Measurements from ENCODE around the gene WDR72. TPM values are rescaled to one million over a fixed set of nuclear protein-coding genes. Genes with fewer than 3 reads are reported as not detected.

The WDR72 gene
- total RNA-seq, 2 experiments from 2014 or later, result not detected

- no peaks in the 10 kb centered on the region for H3K27me3 Mint-ChIP-seq
- no peak overlapping the region for H3K4me3 Mint-ChIP-seq
- ChIA-PET CTCF (no interaction called here), POLR2A (no interaction called here)
- no peaks in the 10 kb centered on the region for H3K9me3 Mint-ChIP-seq
- DNase-seq, result no peak
- no peak overlapping the region for H3K27ac Mint-ChIP-seq
- intact Hi-C loops (cut with micrococcal nuclease), result no loop called here
- no peaks in the 10 kb centered on the region for H3K36me3 Mint-ChIP-seq
- no peaks in the 10 kb centered on the region for H3K4me1 Mint-ChIP-seq (ENCODE audit: low read depth)
Observed at GRCh38 chr15:53482055-53482454, 277.4 kb downstream of the WDR72 start.

GRCh38 chr15:53477981-53478766 is 281.3 kb downstream of the WDR72 start:
- intact Hi-C loops (cut with micrococcal nuclease), result no loop called here
- H3K36me3 Mint-ChIP-seq, result no peaks in the 10 kb centered on the region

GRCh38 chr15:53473886-53474285 is 285.6 kb downstream of the WDR72 start:
- ChIA-PET CTCF (no interaction called here), POLR2A (no interaction called here)
- no peak for DNase-seq
- Mint-ChIP-seq H3K36me3 (no peaks in the 10 kb centered on the region), H3K4me3 (no peak overlapping the region), H3K4me1 (ENCODE audit: low read depth) (no peaks in the 10 kb centered on the region), H3K27ac (no peak overlapping the region), H3K27me3 (peaks cover 2% of the 10 kb centered on the region), H3K9me3 (peaks cover 3% of the 10 kb centered on the region)
- intact Hi-C loops (cut with micrococcal nuclease), result no loop called here

More at GRCh38 chr15:53477981-53478766, 281.3 kb downstream of the WDR72 start:
- H3K4me3 Mint-ChIP-seq, result no peak overlapping the region
- H3K9me3 Mint-ChIP-seq, result no peaks in the 10 kb centered on the region
- no peak for DNase-seq
- CTCF ChIA-PET, result no interaction called here
- POLR2A ChIA-PET, result no interaction called here
- H3K27me3 Mint-ChIP-seq, result peaks cover 2% of the 10 kb centered on the region
- no peak overlapping the region for H3K27ac Mint-ChIP-seq
- H3K4me1 Mint-ChIP-seq (ENCODE audit: low read depth), result no peaks in the 10 kb centered on the region

- CTCF ChIA-PET, result no interaction called here
- POLR2A ChIA-PET, result no interaction called here
- H3K9me3 Mint-ChIP-seq, result peaks cover 3% of the 10 kb centered on the region
- H3K4me3 Mint-ChIP-seq, result no peak overlapping the region
- no peak overlapping the region for H3K27ac Mint-ChIP-seq
- no peak for DNase-seq
- no peaks in the 10 kb centered on the region for H3K4me1 Mint-ChIP-seq (ENCODE audit: low read depth)
- peaks cover 2% of the 10 kb centered on the region for H3K27me3 Mint-ChIP-seq
- intact Hi-C loops (cut with micrococcal nuclease), result no loop called here
- no peaks in the 10 kb centered on the region for H3K36me3 Mint-ChIP-seq
Observed at GRCh38 chr15:53473435-53473834, 286.0 kb downstream of the WDR72 start.

- Mint-ChIP-seq H3K27ac (no peak overlapping the region), H3K9me3 (peaks cover 3% of the 10 kb centered on the region), H3K4me1 (ENCODE audit: low read depth) (no peaks in the 10 kb centered on the region), H3K36me3 (no peaks in the 10 kb centered on the region), H3K27me3 (peaks cover 2% of the 10 kb centered on the region), H3K4me3 (no peak overlapping the region)
- intact Hi-C loops (cut with micrococcal nuclease), result no loop called here
- ChIA-PET POLR2A (no interaction called here), CTCF (no interaction called here)
- DNase-seq, result no peak
Observed at GRCh38 chr15:53472883-53473282, 286.6 kb downstream of the WDR72 start.

- peaks cover 3% of the 10 kb centered on the region for H3K9me3 Mint-ChIP-seq
- ChIA-PET POLR2A (no interaction called here), CTCF (no interaction called here)
- no peak for DNase-seq
- H3K36me3 Mint-ChIP-seq, result no peaks in the 10 kb centered on the region
- H3K27ac Mint-ChIP-seq, result no peak overlapping the region
- H3K4me3 Mint-ChIP-seq, result no peak overlapping the region
- peaks cover 2% of the 10 kb centered on the region for H3K27me3 Mint-ChIP-seq
- intact Hi-C loops (cut with micrococcal nuclease), result no loop called here
- H3K4me1 Mint-ChIP-seq (ENCODE audit: low read depth), result no peaks in the 10 kb centered on the region
Observed at GRCh38 chr15:53472210-53472609, 287.3 kb downstream of the WDR72 start.

- no peak overlapping the region for H3K27ac Mint-ChIP-seq
- ChIA-PET POLR2A (no interaction called here), CTCF (no interaction called here)
- H3K4me1 Mint-ChIP-seq (ENCODE audit: low read depth), result no peaks in the 10 kb centered on the region
- DNase-seq, result no peak
- intact Hi-C loops (cut with micrococcal nuclease), result no loop called here
- H3K27me3 Mint-ChIP-seq, result peaks cover 2% of the 10 kb centered on the region
- no peaks in the 10 kb centered on the region for H3K36me3 Mint-ChIP-seq
- peaks cover 3% of the 10 kb centered on the region for H3K9me3 Mint-ChIP-seq
- no peak overlapping the region for H3K4me3 Mint-ChIP-seq
Observed at GRCh38 chr15:53470743-53471142, 288.7 kb downstream of the WDR72 start.

- Mint-ChIP-seq H3K4me3 (no peak overlapping the region), H3K27me3 (no peaks in the 10 kb centered on the region), H3K27ac (no peak overlapping the region), H3K36me3 (no peaks in the 10 kb centered on the region), H3K9me3 (peaks cover 3% of the 10 kb centered on the region), H3K4me1 (ENCODE audit: low read depth) (no peaks in the 10 kb centered on the region)
- CTCF ChIA-PET, result no interaction called here
- intact Hi-C loops (cut with micrococcal nuclease), result no loop called here
- POLR2A ChIA-PET, result no interaction called here
- no peak for DNase-seq
Observed at GRCh38 chr15:53469422-53469821, 290.0 kb downstream of the WDR72 start.

Other genes with a start within 250 kb of the WDR72 start
- not detected for gene UNC13C, start 218.8 kb upstream of the WDR72 start, total RNA-seq

All from activated CD4-positive, alpha-beta memory T cell treated with anti-CD3 and anti-CD28 coated beads for 36 hours (primary cell).